T-helper 2 cell treated with Interferon-gamma antibody and Interleukin-4, amounts not matched to agents 100 ng/mL and 5 ng/mL, for 36 hours (primary cell): ENCODE results near the gene ZNF555. TPM values are rescaled to one million over a fixed set of nuclear protein-coding genes. Genes with fewer than 3 reads are reported as not detected.

ENCODE experiments used
- total RNA-seq: library from RNA; stranded (reverse); gene quantifications from 2 replicates; pipeline ENCODE4 v1.2.3, GENCODE V29; 2022

The ZNF555 gene
- total RNA-seq, 1 donor from 2014 or later = 0.70 TPM

Other genes starting within 250 kb of the ZNF555 start
- 0.11 and 0.14 TPM in 2 replicates for gene GNG7, start 138.8 kb upstream of the ZNF555 start, total RNA-seq
- gene DIRAS1, start 120.1 kb upstream of the ZNF555 start, total RNA-seq = 0.23 TPM in 1 of 2 replicates, not detected in the other
- 30.9 and 31.2 TPM in 2 replicates for gene SLC39A3, start 101.5 kb upstream of the ZNF555 start, total RNA-seq
- 48.1 and 50.1 TPM in 2 replicates for gene SGTA, start 58.2 kb upstream of the ZNF555 start, total RNA-seq
- 113 and 115 TPM in 2 replicates for gene THOP1, start 56.0 kb upstream of the ZNF555 start, total RNA-seq
- 2.9 and 3.4 TPM in 2 replicates for gene ZNF554, start 21.6 kb upstream of the ZNF555 start, total RNA-seq
- gene ZNF556, start 25.9 kb downstream of the ZNF555 start, total RNA-seq = not detected in 2 replicates
- gene ZNF57, start 59.5 kb downstream of the ZNF555 start, total RNA-seq = 2.7 and 3.9 TPM in 2 replicates
- 4.2 and 4.3 TPM in 2 replicates for gene ZNF77, start 103.5 kb downstream of the ZNF555 start, total RNA-seq
- gene TLE6, start 136.1 kb downstream of the ZNF555 start, total RNA-seq = 1.0 and 1.9 TPM in 2 replicates
- 1.1 and 1.9 TPM in 2 replicates for gene TLE2, start 187.8 kb downstream of the ZNF555 start, total RNA-seq
- 730 and 731 TPM in 2 replicates for gene TLE5, start 221.0 kb downstream of the ZNF555 start, total RNA-seq